ENCODE data around the gene SBK3.

GRCh38 chr19:55542292-55542855 is 3.0 kb downstream of the SBK3 start:
- TF ChIP-seq CTCF (optimal IDR thresholded peaks at IDR 0.05 in 1 of 3, IDR thresholded peaks at IDR 0.05 in 1 of 3, conservative IDR thresholded peaks at IDR 0.05 in 1 of 3; ENCODE audit: extremely low read depth in 1 of 3, insufficient read depth in 2 of 3, low read length in 3 of 3): no peak
- no peak for TF ChIP-seq EZH2 (IDR thresholded peaks at IDR 0.05; ENCODE audit: low read length)

Data from keratinocyte (primary cell).